ENCODE results near the gene PZP. TPM values are rescaled to one million over a fixed set of nuclear protein-coding genes. Genes with fewer than 3 reads are reported as not detected.

Gene PZP
- total and polyA plus RNA-seq, 2 of the 13 experiments (the other 11 are each of a cell fraction or from before 2014, with no cell fraction given) = 0.07 to 0.89 TPM

GRCh38 chr12:9132008-9132535 is 76.1 kb downstream of the PZP start (continued):
- TF ChIP-seq, protein P1, sequence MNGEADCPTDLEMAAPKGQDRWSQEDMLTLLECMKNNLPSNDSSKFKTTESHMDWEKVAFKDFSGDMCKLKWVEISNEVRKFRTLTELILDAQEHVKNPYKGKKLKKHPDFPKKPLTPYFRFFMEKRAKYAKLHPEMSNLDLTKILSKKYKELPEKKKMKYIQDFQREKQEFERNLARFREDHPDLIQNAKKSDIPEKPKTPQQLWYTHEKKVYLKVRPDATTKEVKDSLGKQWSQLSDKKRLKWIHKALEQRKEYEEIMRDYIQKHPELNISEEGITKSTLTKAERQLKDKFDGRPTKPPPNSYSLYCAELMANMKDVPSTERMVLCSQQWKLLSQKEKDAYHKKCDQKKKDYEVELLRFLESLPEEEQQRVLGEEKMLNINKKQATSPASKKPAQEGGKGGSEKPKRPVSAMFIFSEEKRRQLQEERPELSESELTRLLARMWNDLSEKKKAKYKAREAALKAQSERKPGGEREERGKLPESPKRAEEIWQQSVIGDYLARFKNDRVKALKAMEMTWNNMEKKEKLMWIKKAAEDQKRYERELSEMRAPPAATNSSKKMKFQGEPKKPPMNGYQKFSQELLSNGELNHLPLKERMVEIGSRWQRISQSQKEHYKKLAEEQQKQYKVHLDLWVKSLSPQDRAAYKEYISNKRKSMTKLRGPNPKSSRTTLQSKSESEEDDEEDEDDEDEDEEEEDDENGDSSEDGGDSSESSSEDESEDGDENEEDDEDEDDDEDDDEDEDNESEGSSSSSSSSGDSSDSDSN (CRISPR knock-in tag; IDR thresholded peaks at IDR 0.05) = peak; percentile 30; the same call in 1 of the 2 replicates
- TF ChIP-seq ZBTB38 (CRISPR knock-in tag; IDR thresholded peaks at IDR 0.05) (no peak), POLR2AphosphoS5 (IDR thresholded peaks at IDR 0.05; ENCODE audit: low read depth, low read length) (peak; percentile 45), AKAP8 (CRISPR knock-in tag; IDR thresholded peaks at IDR 0.05) (0 out of 2 replicates have a peak, but pooled peaks have one; percentile 50), FOSL1 (CRISPR knock-in tag; IDR thresholded peaks at IDR 0.05; ENCODE audit: borderline replicate concordance) (no peak; the same call in 1 of the 2 replicates), KDM1A (CRISPR knock-in tag; IDR thresholded peaks at IDR 0.05) (0 out of 2 replicates have a peak, but pooled peaks have one; percentile 40), ZNF317 (CRISPR knock-in tag; IDR thresholded peaks at IDR 0.05) (peak; percentile 72; the same call in 1 of the 2 replicates), ZNF232 (CRISPR knock-in tag; IDR thresholded peaks at IDR 0.05; ENCODE audit: borderline replicate concordance) (no peak; the same call in 1 of the 2 replicates), ZNF792 (CRISPR knock-in tag; IDR thresholded peaks at IDR 0.05) (peak; percentile 76), HOXA3 (CRISPR knock-in tag; IDR thresholded peaks at IDR 0.05) (peak; percentile 88), ZNF10 (CRISPR knock-in tag; IDR thresholded peaks at IDR 0.05; ENCODE audit: borderline replicate concordance, low read depth) (no peak), MIXL1 (CRISPR knock-in tag; IDR thresholded peaks at IDR 0.05) (peak; percentile 99), ZNF672 (CRISPR knock-in tag; IDR thresholded peaks at IDR 0.05) (no peak), KLF6 (CRISPR knock-in tag; IDR thresholded peaks at IDR 0.05) (peak; percentile 81; the same call in 1 of the 2 replicates), ZNF281 (CRISPR knock-in tag; IDR thresholded peaks at IDR 0.05; ENCODE audit: borderline replicate concordance) (peak; percentile 51; the same call in 1 of the 2 replicates), DRAP1 (CRISPR knock-in tag; IDR thresholded peaks at IDR 0.05) (peak; percentile 77), BRCA1 (CRISPR knock-in tag; IDR thresholded peaks at IDR 0.05) (no peak), ZNF230 (CRISPR knock-in tag; IDR thresholded peaks at IDR 0.05) (no peak), MED1 (CRISPR knock-in tag; IDR thresholded peaks at IDR 0.05) (peak; percentile 100), ZNF263 (CRISPR knock-in tag; IDR thresholded peaks at IDR 0.05) (peak; percentile 51; the same call in 1 of the 2 replicates), NCOA1 (CRISPR knock-in tag; IDR thresholded peaks at IDR 0.05) (peak; percentile 98)
- TF ChIP-seq, protein P2, sequence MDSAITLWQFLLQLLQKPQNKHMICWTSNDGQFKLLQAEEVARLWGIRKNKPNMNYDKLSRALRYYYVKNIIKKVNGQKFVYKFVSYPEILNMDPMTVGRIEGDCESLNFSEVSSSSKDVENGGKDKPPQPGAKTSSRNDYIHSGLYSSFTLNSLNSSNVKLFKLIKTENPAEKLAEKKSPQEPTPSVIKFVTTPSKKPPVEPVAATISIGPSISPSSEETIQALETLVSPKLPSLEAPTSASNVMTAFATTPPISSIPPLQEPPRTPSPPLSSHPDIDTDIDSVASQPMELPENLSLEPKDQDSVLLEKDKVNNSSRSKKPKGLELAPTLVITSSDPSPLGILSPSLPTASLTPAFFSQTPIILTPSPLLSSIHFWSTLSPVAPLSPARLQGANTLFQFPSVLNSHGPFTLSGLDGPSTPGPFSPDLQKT (CRISPR knock-in tag; IDR thresholded peaks at IDR 0.05; ENCODE audit: borderline replicate concordance) = no peak
- TF ChIP-seq, protein P3, sequence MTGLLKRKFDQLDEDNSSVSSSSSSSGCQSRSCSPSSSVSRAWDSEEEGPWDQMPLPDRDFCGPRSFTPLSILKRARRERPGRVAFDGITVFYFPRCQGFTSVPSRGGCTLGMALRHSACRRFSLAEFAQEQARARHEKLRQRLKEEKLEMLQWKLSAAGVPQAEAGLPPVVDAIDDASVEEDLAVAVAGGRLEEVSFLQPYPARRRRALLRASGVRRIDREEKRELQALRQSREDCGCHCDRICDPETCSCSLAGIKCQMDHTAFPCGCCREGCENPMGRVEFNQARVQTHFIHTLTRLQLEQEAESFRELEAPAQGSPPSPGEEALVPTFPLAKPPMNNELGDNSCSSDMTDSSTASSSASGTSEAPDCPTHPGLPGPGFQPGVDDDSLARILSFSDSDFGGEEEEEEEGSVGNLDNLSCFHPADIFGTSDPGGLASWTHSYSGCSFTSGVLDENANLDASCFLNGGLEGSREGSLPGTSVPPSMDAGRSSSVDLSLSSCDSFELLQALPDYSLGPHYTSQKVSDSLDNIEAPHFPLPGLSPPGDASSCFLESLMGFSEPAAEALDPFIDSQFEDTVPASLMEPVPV (CRISPR knock-in tag; IDR thresholded peaks at IDR 0.05) = no peak
- TF ChIP-seq, protein P4, sequence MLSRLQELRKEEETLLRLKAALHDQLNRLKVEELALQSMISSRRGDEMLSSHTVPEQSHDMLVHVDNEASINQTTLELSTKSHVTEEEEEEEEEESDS (CRISPR knock-in tag; IDR thresholded peaks at IDR 0.05; ENCODE audit: borderline replicate concordance) = no peak
